Aorta (tissue), 5 donors: ENCODE results near the gene PDHX. TPM values are rescaled to one million over a fixed set of nuclear protein-coding genes. Genes with fewer than 3 reads are reported as not detected.

Experiments
- ATAC-seq: fragments of 200-7000 bp; cut with Tn5 transposase; one replicate; pipeline ENCODE4 v1.9.1; 2022; ENCODE audit warnings: moderate library complexity; ENCODE audit not compliant: low FRiP score
- DNase-seq, 2 donors: peaks; one replicate each; pipeline ENCODE4 v3.0.0-alpha.2; 2020
- H3K27ac ChIP-seq, 2 donors: one replicate each; pipeline ENCODE4 v1.5.1; 2013; ENCODE audit warnings: low read length in 2 of 2, mild to moderate bottlenecking in 2 of 2, moderate library complexity in 2 of 2, control low read depth in 1 of 2, inconsistent platforms in 1 of 2, low read depth in 1 of 2
- H3K27me3 ChIP-seq, 2 donors: one replicate each; pipeline ENCODE4 v1.6.1; 2013; ENCODE audit warnings: control low read depth in 1 of 2, low read length in 1 of 2, mild to moderate bottlenecking in 1 of 2, moderate library complexity in 1 of 2; ENCODE audit not compliant: insufficient read depth in 2 of 2, control insufficient read depth in 1 of 2
- H3K36me3 ChIP-seq, 2 donors: one replicate each; pipeline ENCODE4 v1.6.1; 2013; ENCODE audit warnings: control low read depth in 1 of 2, low read length in 1 of 2, mild to moderate bottlenecking in 1 of 2; ENCODE audit not compliant: insufficient read depth in 2 of 2, control insufficient read depth in 1 of 2
- H3K4me1 ChIP-seq, 2 donors: one replicate each; pipeline ENCODE4 v1.6.1; 2013; ENCODE audit warnings: low read length in 2 of 2, control low read depth in 1 of 2, mild to moderate bottlenecking in 1 of 2, moderate library complexity in 1 of 2; ENCODE audit not compliant: insufficient read depth in 2 of 2, control insufficient read depth in 1 of 2
- H3K4me3 ChIP-seq, 2 donors: one replicate each; pipeline ENCODE4 v1.5.1; 2013; ENCODE audit warnings: low read length in 2 of 2, control low read depth in 1 of 2, mild to moderate bottlenecking in 1 of 2
- H3K9me3 ChIP-seq: one replicate; pipeline ENCODE4 v1.6.1; 2013; ENCODE audit warnings: mild to moderate bottlenecking, low read length; ENCODE audit not compliant: control insufficient read depth
- WGBS, 2 donors: extraction: QIAGEN DNeasy Blood & Tissue Kit; methylation state at CpG; one replicate each; pipeline ENCODE4 v1.1.7; 2013; 5-methylcytosine and 5-hydroxymethylcytosine counted together
- intact Hi-C, 2 donors: fragments of 100-400 bp; cut with DNase I; formaldehyde crosslinking; loops; one replicate each; pipeline versions ENCODE4 v1.14.2 to v1.15.0; 2022
- polyA plus RNA-seq, 2 donors: library from polyadenylated mRNA; stranded (reverse); fragments of 200-250 nt; gene quantifications; one replicate each; pipeline ENCODE4 v1.2.3, GENCODE V29; 2013
- total RNA-seq, 2 donors: library from RNA; stranded (reverse); fragmentation: NEBNext Ultra II Directional; extraction: Animal tissue kit (Norgen Biotek cat#: 25700); gene quantifications; one replicate each; pipeline ENCODE4 v1.2.1, GENCODE V29; 2021
- donor health status: healthy with polysubstance abuse.
- donor health status: Bipolar disorder and iron deficiency.
- donor health status: DM: no; HTN: no; CAD: no.
- donor health status: DM: no; HTN: no; CAD: no.
- donor health status: DM: yes; HTN: yes; CAD: no.

Gene PDHX
- total and polyA plus RNA-seq, 4 donors: 10.7 to 38.2 (median 22.9) TPM

DNA sequence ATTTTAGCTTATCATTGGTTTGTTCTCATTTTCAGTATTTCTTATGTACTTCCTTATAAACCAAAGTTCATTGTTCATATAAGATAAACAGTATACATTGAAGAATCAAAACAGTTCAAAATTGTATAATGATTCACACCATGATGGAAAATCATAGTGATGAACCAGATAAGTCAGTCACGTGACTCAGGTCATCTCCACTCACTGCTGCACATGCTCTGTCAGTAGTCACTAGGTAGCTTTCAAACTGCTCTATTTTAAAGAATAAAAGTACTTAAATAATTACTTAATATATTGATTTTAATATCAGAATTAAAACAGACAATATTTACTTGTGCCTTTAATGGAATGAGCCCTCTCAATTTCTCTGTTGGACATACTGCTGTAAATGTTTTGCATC lies 37.5 kb downstream of the PDHX start:
- no peak for ATAC-seq
- Histone ChIP-seq H3K36me3 (no peaks in the 10 kb centered on the region), H3K4me1 (peaks cover 0 to 2% of the 10 kb centered on the region in 2 donors), H3K27me3 (no peaks in the 10 kb centered on the region), H3K27ac (no peak overlapping the region), H3K4me3 (no peak overlapping the region), H3K9me3 (no peaks in the 10 kb centered on the region)
- no peak for DNase-seq
- WGBS, 2 donors: 89 to 91% methylated on average over 1 of the region's 1 CpG
- intact Hi-C loops: no loop called here

DNA sequence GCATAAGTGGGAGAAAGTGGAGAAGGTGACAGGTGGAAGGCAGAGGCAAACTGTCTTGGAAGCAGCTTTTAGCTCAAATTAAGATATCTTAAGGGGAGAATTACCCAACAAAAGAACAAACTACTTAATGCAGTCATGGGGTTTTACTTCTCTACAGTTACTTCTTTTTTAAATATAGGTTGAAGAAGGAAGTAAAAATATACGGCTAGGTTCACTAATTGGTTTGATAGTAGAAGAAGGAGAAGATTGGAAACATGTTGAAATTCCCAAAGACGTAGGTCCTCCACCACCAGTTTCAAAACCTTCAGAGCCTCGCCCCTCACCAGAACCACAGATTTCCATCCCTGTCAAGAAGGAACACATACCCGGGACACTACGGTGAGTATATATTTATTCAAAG lies 40.8 kb downstream of the PDHX start:
- 85 to 96% methylated on average over 5 of the region's 5 CpGs for WGBS, 2 donors
- peaks cover 0 to 2% of the 10 kb centered on the region in 2 donors for H3K4me1 ChIP-seq
- no peak for ATAC-seq
- no peak overlapping the region for H3K4me3 ChIP-seq
- intact Hi-C loops: no loop called here
- no peaks in the 10 kb centered on the region for H3K27me3 ChIP-seq
- no peaks in the 10 kb centered on the region for H3K9me3 ChIP-seq
- H3K36me3 ChIP-seq: no peaks in the 10 kb centered on the region
- H3K27ac ChIP-seq: no peak overlapping the region
- no peak for DNase-seq

DNA sequence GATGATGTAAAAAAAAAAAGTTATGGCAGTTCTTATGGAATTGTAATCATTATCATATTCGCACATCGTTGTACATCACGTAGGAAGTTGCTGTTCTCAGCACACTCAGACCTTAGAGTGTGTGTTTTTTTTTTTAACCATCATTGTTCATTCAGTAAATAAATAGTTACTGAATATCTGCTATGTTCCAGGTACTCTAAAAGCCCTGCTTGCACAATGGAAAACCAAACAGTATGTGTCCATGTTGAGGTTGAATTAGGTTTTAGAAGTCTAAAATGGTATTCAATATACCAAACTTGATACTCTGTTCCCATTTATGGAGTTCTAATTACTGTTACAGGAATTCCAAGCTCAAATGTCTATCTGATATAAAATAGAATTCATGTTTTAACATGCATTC lies 41.2 kb downstream of the PDHX start:
- intact Hi-C loops: no loop called here
- H3K27me3 ChIP-seq: no peaks in the 10 kb centered on the region
- H3K36me3 ChIP-seq: no peaks in the 10 kb centered on the region
- DNase-seq: no peak
- H3K4me1 ChIP-seq: peaks cover 0 to 2% of the 10 kb centered on the region in 2 donors
- H3K4me3 ChIP-seq: no peak overlapping the region
- no peak for ATAC-seq
- 96 to 98% methylated on average over 3 of the region's 3 CpGs for WGBS, 2 donors
- H3K27ac ChIP-seq: no peak overlapping the region
- no peaks in the 10 kb centered on the region for H3K9me3 ChIP-seq

DNA sequence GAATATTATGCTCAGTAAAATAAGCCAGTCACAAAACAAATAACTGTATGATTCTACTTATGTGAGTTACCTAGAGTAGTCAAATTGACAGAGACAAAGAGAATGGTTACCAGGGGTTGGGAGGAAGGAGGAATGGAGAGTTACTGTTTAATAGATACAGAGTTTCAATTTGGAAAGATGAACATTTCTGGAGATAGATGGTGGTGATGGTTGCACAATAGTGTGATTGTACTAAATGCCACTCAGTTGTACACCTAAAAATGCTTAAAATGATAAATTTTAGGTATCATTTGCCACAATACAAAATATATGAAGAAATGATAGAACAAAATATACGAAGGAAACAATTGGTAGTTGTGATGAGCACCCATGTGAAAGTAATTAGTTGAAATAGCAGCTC lies 43.4 kb downstream of the PDHX start:
- no peaks in the 10 kb centered on the region for H3K9me3 ChIP-seq
- intact Hi-C loops: no loop called here
- H3K4me1 ChIP-seq: peaks cover 0 to 2% of the 10 kb centered on the region in 2 donors
- WGBS, 2 donors: 92 to 99% methylated on average over 1 of the region's 1 CpG
- no peak overlapping the region for H3K4me3 ChIP-seq
- no peak overlapping the region for H3K27ac ChIP-seq
- no peaks in the 10 kb centered on the region for H3K27me3 ChIP-seq
- DNase-seq: no peak
- no peak for ATAC-seq
- H3K36me3 ChIP-seq: no peaks in the 10 kb centered on the region

DNA sequence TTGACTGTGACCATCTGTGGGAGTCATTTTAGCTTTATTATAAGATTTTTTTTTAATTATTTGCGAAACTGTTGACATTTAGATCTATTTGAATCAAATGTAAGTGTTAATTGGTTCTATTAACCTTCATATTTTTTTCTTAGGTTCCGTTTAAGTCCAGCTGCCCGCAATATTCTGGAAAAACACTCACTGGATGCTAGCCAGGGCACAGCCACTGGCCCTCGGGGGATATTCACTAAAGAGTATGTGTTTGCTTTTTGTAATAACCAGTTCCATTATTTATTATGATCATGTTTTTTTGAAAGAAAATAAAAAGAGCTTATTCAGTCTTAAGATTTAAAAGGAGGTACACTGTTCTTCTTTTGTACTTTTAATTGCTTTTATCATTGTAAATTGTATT lies 43.9 kb downstream of the PDHX start:
- H3K9me3 ChIP-seq: no peaks in the 10 kb centered on the region
- 35 to 38% methylated on average over 4 of the region's 4 CpGs for WGBS, 2 donors
- H3K27me3 ChIP-seq: no peaks in the 10 kb centered on the region
- H3K4me3 ChIP-seq: no peak overlapping the region
- no peaks in the 10 kb centered on the region for H3K4me1 ChIP-seq
- intact Hi-C loops: no loop called here
- DNase-seq (no peak), ATAC-seq (no peak)
- H3K36me3 ChIP-seq: no peaks in the 10 kb centered on the region
- no peak overlapping the region for H3K27ac ChIP-seq

DNA sequence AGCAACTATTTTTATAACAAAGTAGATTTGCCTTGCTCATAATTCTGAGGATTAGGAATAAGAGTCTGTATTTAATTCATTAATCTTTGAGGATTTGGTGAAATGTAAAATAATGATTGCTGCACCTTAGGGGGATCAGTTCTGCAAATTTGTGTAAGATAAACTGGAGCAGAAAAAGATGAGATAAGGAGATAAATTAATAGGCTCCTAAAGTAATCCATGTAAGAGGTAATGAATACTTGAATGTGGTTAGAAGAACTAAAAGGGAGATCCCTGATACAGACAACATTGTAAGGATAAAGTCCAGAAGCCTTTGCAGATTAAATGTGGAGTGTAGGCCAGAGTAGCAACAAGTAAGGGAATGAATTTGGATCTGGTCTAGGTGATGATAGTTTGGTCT lies 45.6 kb downstream of the PDHX start:
- no peak for ATAC-seq
- intact Hi-C loops: no loop called here

DNA sequence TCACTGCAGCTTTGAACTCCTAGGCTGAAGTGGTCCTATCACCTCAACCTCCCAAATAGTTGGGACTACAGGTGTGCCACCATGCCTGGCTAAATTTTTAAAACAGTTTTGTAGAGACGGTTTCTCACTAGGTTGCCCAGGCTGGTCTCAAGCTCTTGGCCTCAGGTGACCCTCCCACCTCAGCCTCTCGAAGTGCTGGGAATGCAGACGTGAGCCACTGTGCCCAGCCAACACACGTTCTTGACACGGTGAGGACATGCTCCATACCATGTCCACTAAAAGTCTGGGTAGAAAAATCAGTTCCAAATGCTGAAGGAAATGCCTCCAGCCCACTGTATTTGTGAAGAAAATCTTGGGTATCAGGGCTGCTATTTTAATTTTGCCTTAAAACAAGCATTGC lies 46.9 kb downstream of the PDHX start:
- WGBS, 2 donors: 78 to 83% methylated on average over 5 of the region's 5 CpGs
- H3K9me3 ChIP-seq: no peaks in the 10 kb centered on the region
- peaks cover 0 to 2% of the 10 kb centered on the region in 2 donors for H3K36me3 ChIP-seq
- H3K27ac ChIP-seq: no peak overlapping the region
- ATAC-seq: no peak
- H3K27me3 ChIP-seq: no peaks in the 10 kb centered on the region
- no peak overlapping the region for H3K4me3 ChIP-seq
- intact Hi-C loops: no loop called here
- H3K4me1 ChIP-seq: no peaks in the 10 kb centered on the region
- no peak for DNase-seq

More for the DNA sequence above, 45.6 kb downstream of the PDHX start:
- Histone ChIP-seq H3K27me3 (no peaks in the 10 kb centered on the region), H3K4me3 (no peak overlapping the region), H3K36me3 (no peaks in the 10 kb centered on the region), H3K9me3 (no peaks in the 10 kb centered on the region), H3K4me1 (no peaks in the 10 kb centered on the region), H3K27ac (no peak overlapping the region)
- no peak for DNase-seq

DNA sequence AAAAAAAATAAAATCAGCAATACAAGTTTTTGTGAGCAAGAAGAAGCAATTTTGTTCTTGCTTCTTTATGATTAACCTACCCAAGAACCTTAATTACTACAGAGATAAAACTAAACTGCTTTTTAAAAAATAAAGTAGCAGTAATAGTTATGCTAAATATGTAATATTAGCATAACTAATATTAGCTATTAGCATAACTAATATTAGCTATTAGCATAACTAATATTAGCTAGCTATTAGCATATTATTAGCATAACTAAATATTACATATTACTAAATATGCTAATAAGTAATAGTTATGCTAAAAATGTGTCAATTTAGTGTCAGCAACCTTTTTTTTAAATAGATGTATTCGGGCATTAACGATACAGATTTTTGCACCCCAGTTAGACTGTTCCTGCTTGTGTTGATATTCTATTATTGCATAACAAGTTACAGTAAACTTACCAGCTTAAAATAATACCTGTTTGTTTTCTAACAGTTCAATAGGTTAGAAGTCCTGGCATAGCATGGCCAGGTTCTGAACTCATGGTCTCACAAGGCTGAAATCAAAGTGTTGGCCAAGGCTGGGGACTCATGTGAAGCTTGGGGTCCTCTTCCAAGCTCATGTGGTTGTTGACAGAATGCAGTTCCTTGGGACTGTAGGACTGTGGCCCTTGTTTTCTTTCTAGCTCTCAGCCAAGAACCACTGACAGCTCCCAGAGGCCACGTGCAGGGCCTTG lies 48.4 kb downstream of the PDHX start:
- Histone ChIP-seq H3K27ac (no peak overlapping the region), H3K27me3 (no peaks in the 10 kb centered on the region), H3K4me1 (no peaks in the 10 kb centered on the region), H3K9me3 (no peaks in the 10 kb centered on the region), H3K4me3 (no peak overlapping the region), H3K36me3 (peaks cover 0 to 2% of the 10 kb centered on the region in 2 donors)
- DNase-seq (no peak), ATAC-seq (no peak)
- intact Hi-C loops: no loop called here
- 58 to 60% methylated on average over 3 of the region's 3 CpGs for WGBS, 2 donors

DNA sequence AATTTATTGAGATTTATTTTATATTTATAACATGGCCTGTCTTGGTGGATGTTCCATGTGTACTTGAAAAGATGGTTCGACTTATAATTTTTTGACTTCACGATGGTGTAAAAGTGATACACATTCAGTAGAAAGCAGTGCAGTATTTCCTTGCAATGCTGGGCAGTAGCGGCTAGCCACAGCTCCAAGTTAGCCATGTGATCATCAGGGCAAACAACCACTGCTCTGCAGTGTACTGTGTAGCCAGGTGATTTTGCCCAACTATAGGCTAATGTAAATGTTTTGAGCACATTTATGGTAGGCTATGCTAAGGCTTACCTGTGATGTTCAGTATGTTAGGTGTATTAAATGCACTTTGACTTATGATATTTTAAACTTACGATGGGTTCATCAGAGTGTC lies 52.4 kb downstream of the PDHX start:
- ATAC-seq (no peak), DNase-seq (no peak)
- WGBS, 2 donors: 97% methylated on average over 4 of the region's 4 CpGs
- Histone ChIP-seq H3K27ac (no peak overlapping the region), H3K9me3 (no peaks in the 10 kb centered on the region), H3K4me3 (no peak overlapping the region), H3K36me3 (peaks cover 0 to 2% of the 10 kb centered on the region in 2 donors), H3K27me3 (no peaks in the 10 kb centered on the region), H3K4me1 (no peaks in the 10 kb centered on the region)
- intact Hi-C loops: no loop called here
